Glomerular endothelial cell (primary cell): ENCODE data around the gene RNU6-9. TPM values are rescaled to one million over a fixed set of nuclear protein-coding genes. Genes with fewer than 3 reads are reported as not detected.

Experiments used
- DNase-seq: peaks from one replicate; pipeline ENCODE4 v3.0.0-alpha.2; 2011; ENCODE audit warnings: low read depth, low spot score; ENCODE audit errors: extremely low read depth
- total RNA-seq: library from RNA; depleted of rRNA; stranded (reverse); fragments of >200 nt; gene quantifications from 2 replicates; pipeline ENCODE4 v1.2.3, GENCODE V29; 2015

Gene RNU6-9
- total RNA-seq, 1 donor from 2014 or later = not detected

- DNase-seq = no peak
Observed at GRCh38 chr19:931860-932647, 38.8 kb downstream of the RNU6-9 start.

DNA sequence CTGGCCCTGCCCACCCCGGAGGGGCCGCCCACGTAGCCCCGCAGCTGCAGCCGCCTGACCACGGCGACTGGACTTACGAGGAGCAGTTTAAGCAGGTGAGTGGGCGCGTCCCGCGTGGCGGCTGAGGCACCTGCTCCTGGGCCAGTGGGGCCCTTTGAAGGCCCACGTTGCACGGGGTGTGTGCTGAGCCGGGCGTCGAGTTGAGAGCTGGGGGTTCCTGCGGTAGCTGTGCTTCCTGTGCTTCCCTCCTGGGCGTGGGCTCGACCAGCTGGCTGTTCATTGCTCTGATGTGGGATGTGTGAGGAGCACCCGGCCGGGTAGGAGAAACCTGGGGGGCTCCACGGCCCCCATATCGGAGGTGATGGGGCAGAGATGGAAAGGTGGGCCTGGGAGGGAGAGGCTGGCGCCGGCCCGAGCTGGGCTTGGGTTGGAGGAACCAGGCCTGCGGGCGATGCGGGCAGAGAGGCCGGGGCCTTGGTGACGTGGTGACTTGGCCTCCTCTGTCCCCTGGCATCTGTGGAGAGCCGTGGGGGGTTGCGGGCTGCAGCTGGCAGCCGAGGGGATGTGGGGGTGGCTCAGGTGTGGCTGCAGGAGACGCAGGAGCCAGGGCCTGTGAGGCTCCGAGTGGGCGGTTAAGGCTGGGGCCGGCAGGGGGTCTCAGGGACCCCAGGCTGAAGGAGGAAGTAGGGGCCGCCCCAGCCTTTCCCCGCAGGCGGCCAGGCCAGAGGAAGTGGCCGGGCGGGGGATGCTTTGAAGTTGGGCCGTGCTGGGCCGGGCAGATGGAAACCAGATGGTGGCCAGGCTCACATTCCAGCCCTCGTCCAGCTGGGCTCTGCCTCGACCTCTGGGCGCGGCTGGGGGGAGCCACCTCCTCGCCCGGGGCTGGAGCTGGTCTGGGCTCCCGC lies 39.6 kb downstream of the RNU6-9 start:
- no peak for DNase-seq

DNA sequence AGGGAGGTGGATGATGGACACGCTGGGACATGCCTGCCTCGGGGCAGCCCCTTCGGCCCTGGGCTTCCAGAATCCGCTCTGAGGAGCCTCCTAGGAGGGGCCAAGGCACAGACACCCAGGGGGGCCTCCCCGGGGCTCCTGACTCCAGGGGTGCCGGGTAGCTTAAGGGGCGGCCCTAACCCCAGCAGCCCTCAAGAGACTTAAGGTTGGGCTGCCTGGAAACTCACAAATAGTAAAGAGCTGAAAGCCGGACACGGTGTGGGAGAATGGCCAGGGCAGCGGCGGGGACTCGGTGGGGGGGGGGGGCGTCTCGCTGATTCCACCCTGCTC lies 40.2 kb downstream of the RNU6-9 start:
- no peak for DNase-seq

DNA sequence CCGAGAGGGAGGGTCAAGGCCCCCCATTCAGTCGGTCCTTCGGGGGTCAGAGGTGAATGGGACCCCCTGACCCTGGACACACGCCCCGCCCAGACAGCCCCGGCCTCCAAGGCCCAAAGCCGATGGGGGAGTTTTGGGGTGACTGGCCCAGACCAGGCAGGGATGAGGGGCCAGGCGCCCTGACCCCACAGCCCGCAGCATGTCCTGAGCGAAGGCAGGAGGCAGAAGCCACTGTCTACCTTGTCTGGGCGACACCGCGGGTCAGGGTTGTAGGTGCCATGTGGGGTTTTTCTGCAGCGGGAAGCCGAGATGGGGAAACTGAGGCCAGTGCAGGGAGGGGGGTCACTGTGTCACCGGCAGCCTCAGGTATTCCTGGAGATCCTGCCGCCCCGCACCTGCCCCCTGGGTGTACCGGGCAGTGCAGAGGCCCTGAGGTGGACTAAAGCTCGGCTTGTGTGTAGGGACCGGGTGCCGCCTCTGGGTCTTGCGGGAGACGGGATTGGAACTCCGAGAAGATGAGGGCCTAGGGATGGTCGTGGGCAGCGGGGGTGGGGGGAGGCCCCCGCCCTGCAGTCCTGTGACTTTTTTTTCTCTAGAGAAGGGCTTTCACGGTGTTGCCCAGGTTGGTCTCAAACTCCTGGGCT lies 41.0 kb downstream of the RNU6-9 start:
- no peak for DNase-seq

DNA sequence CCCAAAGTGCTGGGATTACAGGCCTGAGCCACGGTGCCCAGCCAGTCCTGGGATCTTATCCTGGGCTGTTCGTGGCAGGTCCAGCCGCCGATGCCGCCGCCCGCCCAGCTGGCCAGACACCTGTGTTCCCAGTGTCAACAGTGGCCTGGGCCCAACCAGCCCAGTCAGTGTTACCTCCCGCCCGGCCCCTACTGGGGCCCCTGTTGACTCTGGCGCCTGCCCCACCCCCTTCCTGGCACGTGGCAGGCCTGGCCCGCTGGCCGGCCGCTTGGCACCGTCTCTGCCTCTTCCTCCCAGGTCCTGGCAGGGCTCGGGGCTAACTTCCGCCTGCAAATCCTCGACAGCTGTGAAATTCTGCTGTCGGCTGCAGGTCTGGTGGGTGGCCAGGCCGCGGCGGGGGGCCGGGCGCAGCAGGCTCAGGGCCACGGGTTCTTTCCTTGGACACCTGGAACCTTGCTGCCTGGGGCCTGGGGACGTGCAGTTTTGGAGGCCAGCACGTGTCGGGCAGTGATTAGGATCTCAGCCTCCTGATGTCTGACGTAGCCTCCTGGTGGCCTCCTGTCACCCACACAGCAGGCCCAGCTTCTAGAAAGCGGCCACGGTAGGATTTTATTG lies 41.7 kb downstream of the RNU6-9 start:
- DNase-seq = peak; percentile 34

DNA sequence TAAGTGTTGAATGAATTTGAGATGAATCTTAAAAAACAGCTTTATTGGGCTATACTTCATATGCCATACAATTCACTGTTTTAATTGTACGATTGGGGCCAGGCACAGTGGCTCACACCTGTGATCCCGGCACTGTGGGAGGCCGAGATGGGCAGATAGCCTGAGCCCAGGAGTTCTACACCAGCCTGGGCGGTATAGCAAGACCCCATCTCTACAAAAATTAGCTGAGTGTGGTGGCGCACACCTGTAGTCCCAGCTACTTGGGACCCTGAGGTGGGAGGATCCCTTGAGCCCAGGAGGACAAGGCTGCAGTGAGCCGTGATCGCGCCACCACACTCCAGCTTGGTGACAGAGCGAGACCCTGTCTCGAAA lies 42.9 kb downstream of the RNU6-9 start:
- DNase-seq = no peak

DNA sequence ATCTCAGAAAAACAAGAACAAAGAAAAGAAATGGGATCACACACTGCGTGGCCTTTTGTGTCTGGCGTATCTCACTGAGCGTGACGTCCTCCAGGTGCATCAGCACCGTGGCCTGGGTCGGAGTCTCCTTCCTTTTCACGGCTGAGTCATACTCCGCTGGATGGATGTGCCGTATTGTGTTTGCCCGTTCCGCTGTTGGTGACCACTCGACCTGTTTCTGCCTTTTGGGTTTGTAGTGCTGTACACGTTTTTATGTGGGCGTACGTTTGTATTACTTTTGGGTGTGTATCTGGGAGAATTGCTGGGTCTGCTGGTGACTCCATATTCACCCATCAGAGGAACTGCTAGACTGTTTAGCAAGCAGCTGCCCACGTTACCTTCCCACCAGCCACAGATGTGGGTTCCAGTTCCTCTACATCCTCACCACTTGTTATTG lies 44.0 kb downstream of the RNU6-9 start:
- no peak for DNase-seq

DNA sequence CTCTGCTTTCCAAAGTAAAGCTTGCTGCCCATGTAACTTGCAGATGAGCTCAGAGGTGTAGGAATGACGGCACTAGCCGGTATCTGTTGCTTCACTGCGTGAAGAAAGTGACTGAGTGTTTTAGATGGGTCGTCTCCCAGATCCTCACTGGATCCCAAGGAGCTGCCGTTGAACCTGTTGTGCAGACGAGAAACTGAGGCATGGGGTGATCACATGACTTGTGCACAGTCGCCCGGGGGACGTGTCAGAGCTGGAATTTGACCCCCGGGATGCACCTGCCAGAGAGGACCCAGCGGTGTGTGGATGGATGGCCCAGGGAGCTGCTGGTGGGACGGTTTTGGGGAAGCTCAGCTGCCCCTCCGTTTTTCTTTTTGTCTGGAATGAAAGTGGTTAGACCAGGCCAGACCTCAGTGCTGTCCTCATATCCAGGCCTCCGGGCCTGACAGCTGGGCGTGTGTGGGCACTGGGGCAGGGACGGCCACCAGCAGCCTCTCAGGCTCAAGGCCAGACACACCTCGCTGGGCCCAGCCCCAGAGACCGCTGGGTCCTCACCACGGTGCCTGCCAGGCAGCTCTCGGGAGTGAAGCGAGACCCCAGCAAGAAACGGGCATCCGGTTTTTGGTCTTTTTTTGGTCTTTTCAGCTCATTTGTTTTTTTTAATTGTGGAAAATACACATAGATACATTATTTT lies 45.1 kb downstream of the RNU6-9 start:
- no peak for DNase-seq

- DNase-seq = no peak
Observed at GRCh38 chr19:939439-939838, 46.2 kb downstream of the RNU6-9 start.

- no peak for DNase-seq
Observed at GRCh38 chr19:939922-940321, 46.6 kb downstream of the RNU6-9 start.

DNA sequence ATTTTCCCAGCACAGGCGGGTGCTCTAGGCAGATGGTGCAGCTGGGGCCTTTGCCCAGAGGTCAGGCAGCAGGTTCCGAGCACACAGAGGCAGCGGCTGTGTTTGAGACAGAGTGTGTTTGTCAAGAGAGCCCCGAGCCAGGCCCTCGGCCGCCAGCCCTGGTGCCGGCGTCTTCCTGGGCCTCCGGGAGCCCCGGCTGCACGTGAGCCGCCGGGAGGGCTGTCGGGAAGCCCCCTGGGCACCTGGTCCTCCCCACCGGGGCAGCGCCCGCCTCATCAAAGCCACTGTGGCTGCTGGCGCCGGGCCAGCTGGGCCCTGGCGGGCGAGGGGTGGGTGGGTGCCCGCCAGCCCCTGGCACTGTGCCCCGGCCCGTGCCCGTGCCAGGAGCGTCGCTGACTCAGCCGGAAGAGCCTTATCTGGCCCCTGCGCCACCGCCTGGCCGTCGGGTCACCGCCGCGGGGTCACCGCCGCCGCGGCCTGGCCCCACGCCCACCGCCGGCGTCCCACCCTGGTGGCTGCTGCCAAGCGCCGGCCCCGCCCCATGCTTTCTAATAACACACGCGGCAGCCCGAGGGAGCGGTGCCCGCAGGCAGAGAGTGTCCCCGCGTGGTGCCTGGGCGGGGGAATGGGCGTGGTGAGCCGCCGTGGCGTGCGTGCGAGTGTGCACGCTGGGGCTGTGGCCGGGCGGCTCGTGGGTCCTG lies 47.5 kb downstream of the RNU6-9 start:
- no peak for DNase-seq

DNA sequence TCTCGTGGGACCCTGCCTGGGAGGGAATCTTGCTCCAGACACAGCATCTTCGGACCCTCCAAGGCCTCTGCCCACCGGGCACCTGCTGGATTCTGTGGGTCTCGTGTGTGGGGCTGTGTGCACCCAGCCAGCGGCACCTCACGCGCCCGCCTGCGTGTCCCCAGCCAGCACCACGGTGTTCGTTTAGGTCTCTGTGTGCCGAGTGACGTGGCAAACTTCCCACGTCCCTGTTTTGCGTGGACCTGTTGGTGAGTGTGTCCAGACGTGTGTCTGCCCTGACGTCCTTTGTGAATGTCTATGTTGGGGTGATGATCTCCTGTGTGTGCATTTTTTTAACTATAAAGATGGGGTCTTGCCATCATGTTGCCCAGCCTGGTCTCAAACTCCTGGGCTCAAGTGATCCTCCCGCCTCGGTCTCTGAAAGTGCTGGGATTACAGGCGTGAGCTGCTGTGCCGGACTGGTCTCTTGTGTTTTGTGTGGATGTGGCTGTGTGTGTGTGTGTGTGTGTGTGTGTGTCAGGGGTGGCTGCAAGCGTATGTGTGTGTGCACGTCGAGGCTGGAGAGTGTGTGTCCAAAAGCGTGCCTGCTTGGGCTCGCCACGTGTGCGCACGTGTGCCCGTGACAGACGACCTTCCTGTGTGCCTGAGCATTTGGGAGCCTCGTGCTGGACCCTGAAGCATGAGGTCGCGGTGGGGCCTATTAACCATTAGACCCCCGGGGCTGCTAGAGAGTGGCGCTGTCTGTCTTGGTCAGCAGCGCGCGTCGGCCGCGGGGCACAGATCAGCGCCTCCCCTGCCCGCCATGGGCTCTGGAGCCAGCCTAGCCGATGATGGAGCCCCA lies 48.2 kb downstream of the RNU6-9 start:
- DNase-seq = no peak

DNA sequence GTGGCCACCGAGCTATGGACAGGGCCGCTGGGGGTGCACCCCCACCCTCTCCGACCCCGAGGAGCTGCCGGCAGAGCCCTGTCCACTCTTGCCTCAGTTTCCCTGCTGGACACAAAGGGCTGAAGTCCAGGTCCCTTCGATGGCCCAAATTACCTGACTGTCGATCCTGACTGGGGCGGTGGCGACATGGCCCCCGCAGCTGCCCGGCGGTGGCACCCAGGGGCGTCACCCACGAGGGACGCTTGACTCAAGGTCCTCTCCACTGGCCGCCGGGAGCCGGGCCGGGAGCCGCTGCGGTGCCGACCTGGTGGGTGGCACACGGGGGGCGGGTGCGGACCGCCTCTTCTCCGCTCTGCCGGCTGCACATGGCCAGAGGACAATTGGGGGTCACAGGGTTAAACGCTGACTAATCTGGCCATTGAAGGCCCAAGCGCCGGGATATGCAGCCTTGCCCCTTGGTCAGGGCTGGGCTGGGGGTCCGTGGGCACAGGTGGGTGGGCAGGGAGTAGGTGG lies 48.9 kb downstream of the RNU6-9 start:
- no peak for DNase-seq

Other genes starting within 250 kb of the RNU6-9 start
- 86.3 and 108 TPM in 2 replicates for gene RNF126, start 230.3 kb upstream of the RNU6-9 start, total RNA-seq
- 171 and 280 TPM in 2 replicates for gene FSTL3, start 217.1 kb upstream of the RNU6-9 start, total RNA-seq
- 2.2 TPM in 1 of 2 replicates, not detected in the other for gene PRSS57, start 198.0 kb upstream of the RNU6-9 start, total RNA-seq
- gene PALM, start 184.5 kb upstream of the RNU6-9 start, total RNA-seq = 48.9 and 52.8 TPM in 2 replicates
- gene MISP, start 142.4 kb upstream of the RNU6-9 start, total RNA-seq = 0.18 and 1.0 TPM in 2 replicates
- gene PTBP1, start 96.0 kb upstream of the RNU6-9 start, total RNA-seq = 252 and 331 TPM in 2 replicates
- 2.3 and 7.5 TPM in 2 replicates for gene PLPPR3, start 71.5 kb upstream of the RNU6-9 start, total RNA-seq
- gene AZU1, start 65.6 kb upstream of the RNU6-9 start, total RNA-seq = not detected in 2 replicates
- gene PRTN3, start 52.5 kb upstream of the RNU6-9 start, total RNA-seq = not detected in 2 replicates
- gene ELANE, start 41.2 kb upstream of the RNU6-9 start, total RNA-seq = not detected in 2 replicates
- 0.24 and 1.2 TPM in 2 replicates for gene CFD, start 33.8 kb upstream of the RNU6-9 start, total RNA-seq
- gene MED16, start 297 bp upstream of the RNU6-9 start, total RNA-seq = 48.2 and 57.1 TPM in 2 replicates
- 63.2 and 75.7 TPM in 2 replicates for gene R3HDM4, start 19.7 kb downstream of the RNU6-9 start, total RNA-seq
- gene KISS1R, start 23.8 kb downstream of the RNU6-9 start, total RNA-seq = 0.12 TPM in 1 of 2 replicates, not detected in the other
- gene ARID3A, start 32.6 kb downstream of the RNU6-9 start, total RNA-seq = 14.2 and 14.7 TPM in 2 replicates
- gene WDR18, start 90.9 kb downstream of the RNU6-9 start, total RNA-seq = 56.8 and 78.7 TPM in 2 replicates
- gene GRIN3B, start 106.9 kb downstream of the RNU6-9 start, total RNA-seq = 8.3 and 12.4 TPM in 2 replicates
- gene TMEM259, start 127.6 kb downstream of the RNU6-9 start, total RNA-seq = 167 and 260 TPM in 2 replicates
- gene RNU6-2, start 128.0 kb downstream of the RNU6-9 start, total RNA-seq = not detected in 2 replicates
- 271 and 285 TPM in 2 replicates for gene CNN2, start 133.1 kb downstream of the RNU6-9 start, total RNA-seq
- gene ABCA7, start 146.6 kb downstream of the RNU6-9 start, total RNA-seq = 11.8 and 13.3 TPM in 2 replicates
- 23.0 and 27.0 TPM in 2 replicates for gene ARHGAP45, start 173.7 kb downstream of the RNU6-9 start, total RNA-seq
- gene POLR2E, start 201.9 kb downstream of the RNU6-9 start, total RNA-seq = 329 and 336 TPM in 2 replicates
- gene GPX4, start 210.5 kb downstream of the RNU6-9 start, total RNA-seq = 752 and 944 TPM in 2 replicates